Measurements from ENCODE around the gene NRL. TPM values are rescaled to one million over a fixed set of nuclear protein-coding genes. Genes with fewer than 3 reads are reported as not detected.

NRL gene
- polyA plus RNA-seq, 2 of the 4 experiments (the other 2 are of a cell fraction): 0.93 to 0.97 TPM

GRCh38 chr14:24082411-24083080 lies 32.2 kb downstream of the NRL start:
- TF ChIP-seq RCOR1 (IDR thresholded peaks at IDR 0.05; ENCODE audit: low read depth, low read length) (no peak), HOXA7 (CRISPR knock-in tag; IDR thresholded peaks at IDR 0.05) (no peak), FOXS1 (CRISPR knock-in tag; IDR thresholded peaks at IDR 0.05) (no peak), E2F6 (IDR thresholded peaks at IDR 0.05; ENCODE audit: borderline replicate concordance, low read depth) (no peak), RFX5 (IDR thresholded peaks at IDR 0.05) (no peak), TP53 (CRISPR knock-in tag; IDR thresholded peaks at IDR 0.05) (no peak), MAFK (IDR thresholded peaks at IDR 0.05; ENCODE audit: partially characterized antibody) (no peak), ZC3H11A (IDR thresholded peaks at IDR 0.05) (no peak), PHF8 (IDR thresholded peaks at IDR 0.05; ENCODE audit: borderline replicate concordance, low read depth) (no peak), MAZ (IDR thresholded peaks at IDR 0.05; ENCODE audit: borderline replicate concordance, low read depth, low read length) (no peak), ZNF302 (CRISPR knock-in tag; IDR thresholded peaks at IDR 0.05) (no peak)
- TF ChIP-seq, protein P1, sequence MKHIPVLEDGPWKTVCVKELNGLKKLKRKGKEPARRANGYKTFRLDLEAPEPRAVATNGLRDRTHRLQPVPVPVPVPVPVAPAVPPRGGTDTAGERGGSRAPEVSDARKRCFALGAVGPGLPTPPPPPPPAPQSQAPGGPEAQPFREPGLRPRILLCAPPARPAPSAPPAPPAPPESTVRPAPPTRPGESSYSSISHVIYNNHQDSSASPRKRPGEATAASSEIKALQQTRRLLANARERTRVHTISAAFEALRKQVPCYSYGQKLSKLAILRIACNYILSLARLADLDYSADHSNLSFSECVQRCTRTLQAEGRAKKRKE (CRISPR knock-in tag; IDR thresholded peaks at IDR 0.05; ENCODE audit: low read depth): no peak
- TF ChIP-seq, protein P2, sequence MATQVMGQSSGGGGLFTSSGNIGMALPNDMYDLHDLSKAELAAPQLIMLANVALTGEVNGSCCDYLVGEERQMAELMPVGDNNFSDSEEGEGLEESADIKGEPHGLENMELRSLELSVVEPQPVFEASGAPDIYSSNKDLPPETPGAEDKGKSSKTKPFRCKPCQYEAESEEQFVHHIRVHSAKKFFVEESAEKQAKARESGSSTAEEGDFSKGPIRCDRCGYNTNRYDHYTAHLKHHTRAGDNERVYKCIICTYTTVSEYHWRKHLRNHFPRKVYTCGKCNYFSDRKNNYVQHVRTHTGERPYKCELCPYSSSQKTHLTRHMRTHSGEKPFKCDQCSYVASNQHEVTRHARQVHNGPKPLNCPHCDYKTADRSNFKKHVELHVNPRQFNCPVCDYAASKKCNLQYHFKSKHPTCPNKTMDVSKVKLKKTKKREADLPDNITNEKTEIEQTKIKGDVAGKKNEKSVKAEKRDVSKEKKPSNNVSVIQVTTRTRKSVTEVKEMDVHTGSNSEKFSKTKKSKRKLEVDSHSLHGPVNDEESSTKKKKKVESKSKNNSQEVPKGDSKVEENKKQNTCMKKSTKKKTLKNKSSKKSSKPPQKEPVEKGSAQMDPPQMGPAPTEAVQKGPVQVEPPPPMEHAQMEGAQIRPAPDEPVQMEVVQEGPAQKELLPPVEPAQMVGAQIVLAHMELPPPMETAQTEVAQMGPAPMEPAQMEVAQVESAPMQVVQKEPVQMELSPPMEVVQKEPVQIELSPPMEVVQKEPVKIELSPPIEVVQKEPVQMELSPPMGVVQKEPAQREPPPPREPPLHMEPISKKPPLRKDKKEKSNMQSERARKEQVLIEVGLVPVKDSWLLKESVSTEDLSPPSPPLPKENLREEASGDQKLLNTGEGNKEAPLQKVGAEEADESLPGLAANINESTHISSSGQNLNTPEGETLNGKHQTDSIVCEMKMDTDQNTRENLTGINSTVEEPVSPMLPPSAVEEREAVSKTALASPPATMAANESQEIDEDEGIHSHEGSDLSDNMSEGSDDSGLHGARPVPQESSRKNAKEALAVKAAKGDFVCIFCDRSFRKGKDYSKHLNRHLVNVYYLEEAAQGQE (IDR thresholded peaks at IDR 0.05): no peak
- TF ChIP-seq, protein P3, sequence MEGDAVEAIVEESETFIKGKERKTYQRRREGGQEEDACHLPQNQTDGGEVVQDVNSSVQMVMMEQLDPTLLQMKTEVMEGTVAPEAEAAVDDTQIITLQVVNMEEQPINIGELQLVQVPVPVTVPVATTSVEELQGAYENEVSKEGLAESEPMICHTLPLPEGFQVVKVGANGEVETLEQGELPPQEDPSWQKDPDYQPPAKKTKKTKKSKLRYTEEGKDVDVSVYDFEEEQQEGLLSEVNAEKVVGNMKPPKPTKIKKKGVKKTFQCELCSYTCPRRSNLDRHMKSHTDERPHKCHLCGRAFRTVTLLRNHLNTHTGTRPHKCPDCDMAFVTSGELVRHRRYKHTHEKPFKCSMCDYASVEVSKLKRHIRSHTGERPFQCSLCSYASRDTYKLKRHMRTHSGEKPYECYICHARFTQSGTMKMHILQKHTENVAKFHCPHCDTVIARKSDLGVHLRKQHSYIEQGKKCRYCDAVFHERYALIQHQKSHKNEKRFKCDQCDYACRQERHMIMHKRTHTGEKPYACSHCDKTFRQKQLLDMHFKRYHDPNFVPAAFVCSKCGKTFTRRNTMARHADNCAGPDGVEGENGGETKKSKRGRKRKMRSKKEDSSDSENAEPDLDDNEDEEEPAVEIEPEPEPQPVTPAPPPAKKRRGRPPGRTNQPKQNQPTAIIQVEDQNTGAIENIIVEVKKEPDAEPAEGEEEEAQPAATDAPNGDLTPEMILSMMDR (IDR thresholded peaks at IDR 0.05): no peak
- ChIA-PET POLR2A (interaction anchor here (1.3 kb wide), 1 partner anchor 11 kb away, joined by 4 read pairs; the partner anchor contains the start of gene PCK2), CTCF (interaction anchor here (0.7 to 8.4 kb wide), 5 partner anchors 10 to 28 kb away, joined by 3 to 106 read pairs (median 5); partner anchors contain the start of gene PCK2)
- Histone ChIP-seq H3K4me2 (no peak overlapping the region), H3K4me1 (peaks cover 15% of the 10 kb centered on the region), H3K27ac (peak overlapping the region in 1 of 2 experiments; percentile 92; a peak in 1 of 6 replicates), H3K4me3 (no peak overlapping the region), H3K9me3 (no peaks in the 10 kb centered on the region)
- no peak for FAIRE-seq
- DNase-seq (ENCODE audit: low read depth in 1 of 2, low spot score in 1 of 2): no peak
- ATAC-seq: no peak
- WGBS (ENCODE audit: missing lambda C conversion rate): 87% methylated on average over 3 of the region's 5 CpGs

DNA sequence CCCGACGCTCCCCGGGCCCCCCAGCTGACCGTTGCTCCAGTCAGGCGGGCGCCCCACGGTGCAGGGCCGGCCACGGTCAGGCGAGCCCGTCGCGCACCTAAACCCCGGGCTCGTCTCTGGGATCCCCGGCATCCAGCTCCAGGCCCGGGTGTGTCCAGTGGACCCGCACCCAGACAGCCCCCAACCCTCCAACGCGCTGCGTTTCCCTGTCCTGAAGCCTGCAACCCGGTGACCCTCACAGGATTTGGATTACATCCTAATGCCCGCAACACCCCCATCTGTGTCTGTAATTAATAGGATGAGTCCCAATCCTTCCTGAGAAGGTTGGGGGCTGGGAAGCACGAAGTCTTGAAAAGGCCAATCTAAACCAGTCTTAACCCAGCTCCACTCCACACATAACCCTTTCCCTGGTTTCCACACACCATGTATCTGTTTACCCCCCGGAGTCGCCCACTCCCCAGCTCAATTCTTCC lies 33.0 kb downstream of the NRL start:
- Histone ChIP-seq H3K9me3 (no peaks in the 10 kb centered on the region), H3K4me2 (peak overlapping the region; percentile 82), H3K4me1 (peaks cover 15% of the 10 kb centered on the region), H3K27ac (peak overlapping the region; percentile 92 to 93), H3K4me3 (peak overlapping the region; percentile 79)
- DNase-seq (ENCODE audit: low read depth in 1 of 2, low spot score in 1 of 2): no peak
- whole genome bisulfite sequencing (ENCODE audit: missing lambda C conversion rate): 87% methylated on average over 9 of the region's 26 CpGs
- ChIA-PET POLR2A (interaction anchor here (0.6 to 2.2 kb wide), 5 partner anchors 8 to 45 kb away, joined by 3 to 13 read pairs (median 4); partner anchors contain the start of genes DCAF11, NRL and PCK2), CTCF (interaction anchor here (0.7 to 8.4 kb wide), 12 partner anchors 11 to 79 kb away, joined by 3 to 106 read pairs (median 6); partner anchors contain the start of genes CARMIL3, DCAF11, IRF9 and NRL)
- FAIRE-seq: no peak
- ATAC-seq: no peak
- TF ChIP-seq ZFP36 (IDR thresholded peaks at IDR 0.05; ENCODE audit: borderline replicate concordance, partially characterized antibody) (no peak), MAFK (IDR thresholded peaks at IDR 0.05; ENCODE audit: partially characterized antibody) (no peak), RNF2 (IDR thresholded peaks at IDR 0.05; ENCODE audit: borderline replicate concordance, low read depth) (no peak), CBX8 (IDR thresholded peaks at IDR 0.05) (no peak), JUN (IDR thresholded peaks at IDR 0.05) (no peak), MYC (IDR thresholded peaks at IDR 0.05; ENCODE audit: borderline replicate concordance, low read length) (no peak), FOXS1 (CRISPR knock-in tag; IDR thresholded peaks at IDR 0.05) (no peak), POLR2A (IDR thresholded peaks at IDR 0.05; ENCODE audit: low read length) (no peak), EP300 (IDR thresholded peaks at IDR 0.05) (no peak), HMGXB4 (CRISPR knock-in tag; IDR thresholded peaks at IDR 0.05; ENCODE audit: borderline replicate concordance) (no peak), SREBF2 (IDR thresholded peaks at IDR 0.05) (no peak), ELK1 (IDR thresholded peaks at IDR 0.05; ENCODE audit: low read depth, low read length) (no peak), RARB (CRISPR knock-in tag; IDR thresholded peaks at IDR 0.05) (no peak), TP53 (CRISPR knock-in tag; IDR thresholded peaks at IDR 0.05) (no peak)
